ENCODE data around the gene FLYWCH1.
"Not testable (repeated sequence)": the region's sequence is repeated elsewhere in the genome, so short reads cannot be mapped to it uniquely, and the experiment has no call there.

FLYWCH1 gene

DNA sequence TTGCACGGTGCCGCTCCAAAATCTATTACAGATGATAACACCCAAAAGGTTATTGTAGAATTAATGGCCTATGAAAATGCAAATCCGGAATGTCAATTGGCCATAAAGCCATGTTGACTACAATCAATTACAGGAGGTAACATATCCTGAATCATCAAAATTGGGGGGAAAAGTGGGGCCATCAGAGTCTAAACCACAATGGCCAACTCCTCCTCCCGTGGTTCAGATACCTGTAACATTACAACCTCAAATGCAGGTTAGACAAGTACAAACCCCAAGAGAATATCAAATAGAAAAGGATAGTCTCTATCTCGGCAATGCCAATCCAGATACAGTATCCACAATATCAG lies 14.9 kb downstream of the FLYWCH1 start:
- no peak for DNase-seq (ENCODE audit: low read depth in 2 of 2)

DNA sequence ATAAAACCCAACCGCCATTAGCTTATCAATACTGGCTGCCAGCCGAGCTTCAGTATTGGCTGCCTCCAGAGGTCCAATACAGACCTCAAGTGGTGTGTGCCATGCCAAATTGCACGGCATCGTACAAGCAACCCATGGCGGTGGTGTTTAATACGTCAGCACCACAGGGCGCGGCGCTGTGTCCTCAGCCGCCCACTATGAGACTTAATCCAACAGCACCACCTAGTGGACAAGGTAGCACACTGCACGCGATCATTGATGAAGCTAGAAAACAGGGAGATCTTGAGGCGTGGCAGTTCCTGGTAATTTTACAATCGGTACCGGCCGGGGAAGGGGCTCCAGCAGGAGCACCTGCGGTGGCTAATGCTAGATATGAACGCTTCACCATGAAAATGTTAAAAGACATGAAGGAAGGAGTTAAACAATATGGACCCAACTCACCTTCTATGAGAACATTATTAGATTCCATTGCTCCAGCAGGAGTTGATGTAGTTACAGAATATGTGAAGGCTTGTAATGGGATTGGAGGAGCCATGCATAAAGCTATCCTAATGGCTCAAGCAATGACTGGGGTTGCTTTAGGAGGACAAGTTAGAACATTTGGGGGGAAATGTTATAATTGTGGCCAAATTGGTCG lies 15.4 kb downstream of the FLYWCH1 start:
- peak; percentile 78 to 87 for DNase-seq (ENCODE audit: low read depth in 2 of 2)

DNA sequence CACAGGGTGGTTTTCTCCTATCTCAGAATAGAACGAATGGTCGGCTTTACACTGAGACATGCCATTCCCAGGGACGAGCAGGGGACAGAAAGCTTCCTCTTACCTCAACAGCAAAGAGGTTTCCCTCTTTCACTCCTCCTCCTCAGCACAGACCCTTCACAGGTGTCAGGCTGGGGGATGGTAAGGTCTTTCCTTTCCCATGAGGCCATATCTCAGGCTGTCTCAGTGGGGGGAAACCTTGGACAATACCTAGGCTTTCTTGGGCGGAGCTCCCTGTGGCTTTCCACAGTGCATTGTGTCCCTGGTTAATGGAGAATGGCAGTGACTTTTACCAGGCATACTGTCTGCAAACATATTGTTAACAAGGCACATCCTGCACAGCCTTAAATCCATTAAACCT lies 16.4 kb downstream of the FLYWCH1 start:
- not testable (repeated sequence) for DNase-seq (ENCODE audit: low read depth in 2 of 2)

DNA sequence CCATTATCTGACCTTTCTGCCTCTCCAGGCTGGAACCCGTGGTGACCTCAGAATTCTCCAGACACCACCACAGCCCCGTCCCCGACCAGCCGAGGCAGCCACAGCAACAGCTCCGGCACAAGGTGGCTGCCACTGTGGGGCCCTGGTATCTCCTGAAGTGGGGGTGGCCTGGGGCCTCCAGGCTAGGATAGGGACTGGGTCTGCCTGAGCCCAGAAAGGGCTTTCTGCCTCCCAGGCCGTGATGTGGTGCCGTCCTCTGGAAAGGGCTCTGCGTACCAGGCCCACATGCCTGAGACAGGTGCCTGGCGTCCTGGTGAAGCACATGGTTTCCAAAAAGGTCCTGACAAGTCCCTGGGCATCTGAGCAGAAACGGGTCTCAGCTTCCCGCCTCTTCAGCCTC lies 17.1 kb downstream of the FLYWCH1 start:
- DNase-seq (ENCODE audit: low read depth in 2 of 2) = no peak

DNA sequence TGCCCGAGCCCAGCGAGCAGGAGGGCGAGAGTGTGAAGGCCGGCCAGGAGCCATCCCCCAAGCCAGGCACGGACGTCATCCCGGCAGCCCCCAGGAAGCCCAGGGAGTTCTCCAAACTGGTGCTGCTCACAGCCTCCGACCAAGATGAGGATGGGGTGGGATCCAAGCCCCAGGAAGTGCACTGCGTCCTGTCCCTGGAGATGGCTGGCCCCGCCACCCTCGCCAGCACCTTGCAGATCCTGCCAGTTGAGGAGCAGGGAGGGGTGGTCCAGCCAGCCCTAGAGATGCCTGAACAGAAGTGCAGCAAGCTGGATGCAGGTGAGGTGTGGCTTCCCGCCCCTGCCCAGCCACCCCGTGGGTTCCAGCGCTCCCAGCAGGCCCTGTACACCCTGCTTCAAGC lies 18.0 kb downstream of the FLYWCH1 start:
- DNase-seq (ENCODE audit: low read depth in 2 of 2) = no peak

DNA sequence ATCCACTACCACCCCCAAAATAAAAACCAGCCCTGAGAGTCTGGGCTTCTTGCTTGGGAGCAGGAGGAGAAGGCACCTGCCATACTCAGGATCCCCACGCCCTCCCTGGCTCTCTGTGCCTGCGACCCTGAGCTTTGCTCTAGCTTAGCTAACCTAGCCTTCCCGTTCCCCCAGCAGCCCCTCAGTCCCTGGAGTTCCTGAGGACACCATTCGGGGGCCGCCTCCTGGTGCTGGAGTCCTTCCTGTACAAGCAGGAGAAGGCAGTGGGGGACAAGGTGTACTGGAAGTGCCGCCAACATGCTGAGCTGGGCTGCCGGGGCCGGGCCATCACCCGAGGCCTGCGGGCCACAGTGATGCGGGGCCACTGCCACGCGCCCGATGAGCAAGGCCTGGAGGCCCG lies 18.5 kb downstream of the FLYWCH1 start:
- no peak for DNase-seq (ENCODE audit: low read depth in 2 of 2)

DNA sequence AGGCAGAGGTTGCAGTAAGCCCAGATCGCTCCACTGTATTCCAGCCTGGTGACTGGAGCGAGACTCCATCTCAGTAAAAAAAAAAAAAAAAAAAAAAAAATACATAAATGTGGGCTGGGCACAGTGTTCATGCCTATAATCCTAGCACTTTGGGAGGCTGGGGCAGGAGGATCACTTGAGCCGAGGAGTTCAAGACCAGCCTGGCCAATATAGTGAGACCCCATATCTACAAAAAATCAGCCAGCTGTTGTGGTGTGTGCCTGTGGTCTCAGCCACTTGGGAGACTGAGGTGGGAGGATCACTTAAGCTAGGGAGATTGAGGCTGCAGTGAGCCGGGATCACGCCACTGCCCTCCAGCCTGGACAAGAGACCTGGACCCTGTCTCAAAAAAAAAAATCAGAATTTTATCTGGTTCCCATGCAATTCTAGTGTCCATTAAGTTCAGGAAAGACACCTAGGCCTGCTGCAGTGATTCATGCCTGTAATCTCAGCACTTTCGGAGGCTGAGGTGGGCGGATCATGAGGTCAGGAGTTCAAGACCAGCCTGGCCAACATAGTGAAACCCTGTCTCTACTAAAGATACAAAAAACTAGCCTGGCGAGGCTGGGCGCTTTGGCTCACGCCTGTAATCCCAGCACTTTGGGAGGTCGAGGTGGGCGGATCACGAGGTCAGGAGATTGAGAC lies 19.6 kb downstream of the FLYWCH1 start:
- DNase-seq (ENCODE audit: low read depth in 2 of 2) = not testable (repeated sequence)

DNA sequence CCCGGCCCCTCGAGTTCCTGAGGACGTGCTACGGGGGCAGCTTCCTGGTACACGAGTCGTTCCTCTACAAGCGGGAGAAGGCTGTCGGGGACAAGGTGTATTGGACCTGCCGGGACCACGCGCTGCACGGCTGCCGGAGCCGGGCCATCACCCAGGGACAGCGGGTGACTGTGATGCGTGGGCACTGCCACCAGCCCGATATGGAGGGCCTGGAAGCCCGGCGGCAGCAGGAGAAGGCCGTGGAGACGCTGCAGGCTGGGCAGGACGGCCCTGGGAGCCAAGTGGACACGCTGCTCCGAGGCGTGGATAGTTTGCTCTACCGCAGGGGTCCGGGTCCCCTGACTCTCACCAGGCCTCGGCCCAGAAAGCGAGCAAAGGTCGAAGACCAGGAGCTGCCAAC lies 21.4 kb downstream of the FLYWCH1 start:
- no peak for DNase-seq (ENCODE audit: low read depth in 2 of 2)

DNA sequence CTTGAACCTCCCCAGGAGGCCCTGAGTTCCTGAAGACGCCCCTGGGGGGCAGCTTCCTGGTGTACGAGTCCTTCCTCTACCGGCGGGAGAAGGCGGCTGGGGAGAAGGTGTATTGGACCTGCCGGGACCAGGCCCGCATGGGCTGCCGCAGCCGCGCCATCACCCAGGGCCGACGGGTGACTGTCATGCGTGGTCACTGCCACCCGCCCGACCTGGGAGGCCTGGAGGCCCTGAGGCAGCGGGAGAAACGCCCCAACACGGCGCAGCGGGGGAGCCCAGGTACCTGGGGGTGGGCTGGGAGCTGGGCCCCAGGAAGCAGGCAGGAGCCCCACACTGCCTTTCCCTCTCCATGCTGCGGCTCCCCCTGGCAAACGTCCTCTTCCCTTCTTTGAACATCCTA lies 22.0 kb downstream of the FLYWCH1 start:
- DNase-seq (ENCODE audit: low read depth in 2 of 2) = no peak

DNA sequence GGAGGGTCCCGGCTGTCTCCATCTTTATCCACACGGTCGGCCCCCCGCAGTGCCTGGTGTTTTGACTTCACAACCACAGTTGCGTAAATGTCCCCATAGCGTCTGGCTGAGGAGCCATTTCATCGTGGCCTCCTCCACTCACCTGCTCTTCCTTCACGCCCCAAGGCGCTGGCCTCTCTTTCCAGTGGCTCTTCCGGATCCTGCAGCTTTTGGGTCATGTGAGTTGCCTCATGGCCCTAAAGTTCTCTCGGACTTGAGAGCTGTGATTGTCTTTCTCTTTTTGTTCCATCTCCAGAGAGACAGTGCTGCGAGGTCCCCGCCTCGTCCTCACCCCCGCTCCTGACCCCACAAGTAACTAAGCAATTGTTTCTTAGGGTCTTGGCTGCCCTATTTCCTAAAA lies 22.7 kb downstream of the FLYWCH1 start:
- DNase-seq (ENCODE audit: low read depth in 2 of 2) = no peak

DNA sequence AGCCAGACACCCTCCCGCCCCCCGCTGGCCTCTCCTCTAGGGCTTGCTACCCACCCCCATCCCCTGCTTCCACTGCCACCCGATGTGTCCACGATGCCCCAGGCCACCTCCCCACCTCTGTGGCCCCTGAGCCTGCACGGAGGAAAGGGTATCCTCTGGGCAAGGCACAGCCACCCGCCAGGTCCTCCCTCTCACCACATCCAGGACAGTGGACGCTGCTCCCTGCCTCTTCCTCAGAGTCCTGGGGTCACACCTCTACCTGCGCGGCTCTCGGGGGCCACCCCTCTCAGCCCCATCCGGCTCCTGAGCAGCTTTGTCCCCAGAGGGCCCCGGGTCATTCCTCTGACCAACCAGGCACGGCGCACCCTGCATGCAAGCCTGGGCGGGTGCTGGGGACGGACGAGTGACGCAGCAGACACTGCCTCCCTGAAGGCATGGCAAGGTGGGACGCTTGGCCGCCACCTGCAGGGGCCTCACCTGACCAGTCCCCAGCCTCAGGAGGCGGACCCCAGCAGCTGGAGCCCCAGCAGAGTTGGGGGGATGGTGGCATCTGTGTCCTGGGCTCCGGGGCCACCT lies 24.8 kb downstream of the FLYWCH1 start:
- no peak for DNase-seq (ENCODE audit: low read depth in 2 of 2)

DNA sequence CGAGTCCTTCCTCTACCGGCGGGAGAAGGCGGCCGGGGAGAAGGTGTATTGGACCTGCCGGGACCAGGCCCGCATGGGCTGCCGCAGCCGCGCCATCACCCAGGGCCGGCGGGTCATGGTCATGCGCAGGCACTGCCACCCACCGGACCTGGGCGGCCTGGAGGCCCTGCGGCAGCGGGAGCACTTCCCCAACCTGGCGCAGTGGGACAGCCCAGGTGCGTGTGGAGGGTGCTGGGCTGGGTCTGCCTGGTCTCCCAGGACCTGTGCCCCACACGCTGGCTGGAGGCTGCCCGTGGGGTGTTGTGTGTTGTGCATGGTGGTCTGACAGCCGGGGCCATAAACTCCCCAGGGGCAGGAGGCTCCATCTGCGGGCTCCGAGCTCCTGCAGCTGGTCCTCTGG lies 25.4 kb downstream of the FLYWCH1 start:
- no peak for DNase-seq (ENCODE audit: low read depth in 2 of 2)

DNA sequence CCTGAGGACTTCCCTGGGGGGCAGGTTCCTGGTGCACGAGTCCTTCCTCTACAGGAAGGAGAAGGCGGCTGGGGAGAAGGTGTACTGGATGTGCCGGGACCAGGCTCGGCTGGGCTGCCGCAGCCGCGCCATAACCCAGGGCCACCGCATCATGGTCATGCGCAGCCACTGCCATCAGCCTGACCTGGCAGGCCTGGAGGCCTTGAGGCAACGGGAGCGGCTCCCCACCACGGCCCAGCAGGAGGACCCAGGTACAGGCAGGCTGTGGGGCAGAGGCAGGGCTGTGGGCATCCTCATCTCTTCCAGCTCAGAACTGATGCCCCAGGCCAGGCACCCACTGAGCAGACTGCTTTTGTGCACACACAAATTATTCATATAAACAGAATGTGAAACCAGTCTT lies 26.5 kb downstream of the FLYWCH1 start:
- no peak for DNase-seq (ENCODE audit: low read depth in 2 of 2)

DNA sequence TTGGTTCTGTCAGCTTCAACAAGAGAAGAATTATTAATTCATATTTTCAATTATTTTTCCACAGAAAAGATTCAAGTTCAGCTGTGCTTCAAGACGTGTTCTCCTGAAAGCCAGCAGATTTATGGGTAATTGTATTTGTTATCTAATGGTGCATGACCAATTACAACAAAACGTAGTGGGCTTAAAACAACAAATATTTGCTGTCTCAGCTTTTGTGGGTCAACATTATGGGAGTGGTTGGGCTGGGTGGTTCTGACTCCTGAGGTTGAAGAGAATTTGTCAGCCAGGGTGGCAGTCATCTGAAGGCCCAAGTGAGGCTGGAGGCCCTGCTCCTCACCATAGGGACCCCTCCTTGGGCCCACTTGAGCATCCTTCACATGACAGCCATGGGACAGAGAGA lies 28.2 kb downstream of the FLYWCH1 start:
- no peak for DNase-seq (ENCODE audit: low read depth in 2 of 2)

DNA sequence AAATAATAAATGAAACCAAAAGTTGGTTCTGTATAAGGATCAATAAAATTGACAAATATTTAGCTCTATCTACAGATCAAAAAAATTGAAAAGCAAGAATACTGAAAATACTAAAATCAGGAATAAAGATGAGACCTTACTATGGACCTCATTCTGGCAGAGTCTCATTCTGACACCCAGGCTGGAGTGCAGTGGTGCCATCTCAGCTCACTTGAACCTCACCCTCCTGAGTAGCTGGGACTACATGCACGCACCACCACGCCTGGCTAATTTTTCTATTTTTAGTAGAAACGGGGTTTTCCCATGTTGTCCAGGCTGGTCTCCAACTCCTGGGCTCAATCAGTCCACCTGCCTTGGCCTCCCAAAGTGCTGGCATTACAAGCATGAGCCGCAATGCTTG lies 30.3 kb downstream of the FLYWCH1 start:
- no peak for DNase-seq (ENCODE audit: low read depth in 2 of 2)

DNA sequence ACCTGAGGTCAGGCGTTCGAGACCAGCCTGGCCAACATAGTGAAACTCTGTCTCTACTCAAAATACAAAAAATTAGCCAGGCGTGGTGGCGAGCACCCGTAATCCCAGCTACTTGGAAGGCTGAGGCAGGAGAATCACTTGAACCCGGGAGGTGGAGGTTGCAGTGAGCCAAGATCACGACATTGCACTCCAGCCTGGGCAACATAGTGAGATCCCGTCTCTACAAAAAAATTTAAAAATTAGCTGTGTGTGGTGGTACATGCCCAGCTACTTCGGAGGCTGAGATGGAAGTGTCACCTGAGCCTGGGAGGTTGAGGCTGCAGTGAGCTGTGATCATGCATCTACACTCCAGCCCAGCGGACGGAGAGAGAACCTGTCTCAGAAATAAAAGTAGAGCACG lies 32.0 kb downstream of the FLYWCH1 start:
- DNase-seq (ENCODE audit: low read depth in 2 of 2) = not testable (repeated sequence)

DNA sequence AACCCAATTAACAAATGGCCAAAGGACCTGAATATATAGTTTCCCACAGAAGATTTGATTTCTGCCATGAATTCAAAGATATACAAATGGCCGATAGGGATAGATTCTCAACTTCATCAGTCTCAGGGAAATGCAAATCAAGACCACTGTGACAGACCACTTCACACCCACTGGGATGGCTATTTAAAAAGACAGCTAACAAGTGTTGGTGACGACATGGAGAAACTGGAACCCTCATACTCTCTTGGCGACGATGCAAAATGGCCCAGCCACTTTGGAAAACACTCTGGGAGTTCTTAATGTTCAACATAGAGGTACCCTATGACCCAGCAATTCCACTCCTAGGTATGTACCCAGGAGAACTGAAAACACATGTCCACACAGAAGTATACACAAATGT lies 34.9 kb downstream of the FLYWCH1 start:
- DNase-seq (ENCODE audit: low read depth in 2 of 2) = no peak

DNA sequence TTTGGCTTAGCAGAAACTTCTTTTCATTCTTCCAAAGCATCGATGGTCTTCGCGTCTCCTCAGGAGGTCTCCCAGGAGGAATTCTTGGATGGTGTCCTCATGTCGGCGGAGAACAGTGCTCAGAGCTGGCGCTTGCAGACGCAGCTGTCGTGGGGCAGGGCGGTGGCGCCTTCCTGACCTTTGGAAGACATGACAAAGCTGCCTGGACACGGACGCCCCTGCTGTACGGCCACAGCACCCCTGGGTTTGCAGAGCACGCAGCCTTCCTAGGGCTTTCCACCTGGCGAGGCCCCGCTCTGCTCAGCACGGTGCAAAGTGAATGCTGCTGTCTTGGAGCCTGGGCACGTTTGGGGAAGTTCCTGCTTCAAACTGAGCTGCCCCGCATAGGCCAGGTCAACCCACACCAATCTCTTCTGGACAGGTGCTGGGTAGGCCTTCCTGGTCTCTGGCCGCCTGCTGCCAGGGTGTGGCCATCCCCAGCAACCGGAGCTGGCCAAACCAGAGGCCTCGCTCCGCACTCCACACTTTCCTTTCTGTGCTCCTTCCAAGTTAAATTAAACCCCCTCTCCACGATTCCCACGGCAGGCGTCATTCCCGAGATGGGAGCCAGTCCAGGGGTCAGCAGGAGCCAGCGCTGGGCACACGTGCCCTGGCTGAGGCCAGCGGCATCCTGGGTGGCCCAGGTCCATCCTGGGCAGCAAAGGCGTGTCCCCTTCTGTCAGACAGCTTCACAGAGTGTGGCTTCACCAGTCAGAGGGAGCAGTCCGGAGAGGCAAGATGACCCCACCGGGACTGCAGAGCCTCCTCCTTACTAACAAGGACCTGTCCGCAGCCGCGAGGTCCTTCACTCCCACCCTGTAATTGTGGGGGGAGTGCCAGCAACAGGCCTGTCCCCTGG lies 37.3 kb downstream of the FLYWCH1 start:
- no peak for DNase-seq (ENCODE audit: low read depth in 2 of 2)

DNA sequence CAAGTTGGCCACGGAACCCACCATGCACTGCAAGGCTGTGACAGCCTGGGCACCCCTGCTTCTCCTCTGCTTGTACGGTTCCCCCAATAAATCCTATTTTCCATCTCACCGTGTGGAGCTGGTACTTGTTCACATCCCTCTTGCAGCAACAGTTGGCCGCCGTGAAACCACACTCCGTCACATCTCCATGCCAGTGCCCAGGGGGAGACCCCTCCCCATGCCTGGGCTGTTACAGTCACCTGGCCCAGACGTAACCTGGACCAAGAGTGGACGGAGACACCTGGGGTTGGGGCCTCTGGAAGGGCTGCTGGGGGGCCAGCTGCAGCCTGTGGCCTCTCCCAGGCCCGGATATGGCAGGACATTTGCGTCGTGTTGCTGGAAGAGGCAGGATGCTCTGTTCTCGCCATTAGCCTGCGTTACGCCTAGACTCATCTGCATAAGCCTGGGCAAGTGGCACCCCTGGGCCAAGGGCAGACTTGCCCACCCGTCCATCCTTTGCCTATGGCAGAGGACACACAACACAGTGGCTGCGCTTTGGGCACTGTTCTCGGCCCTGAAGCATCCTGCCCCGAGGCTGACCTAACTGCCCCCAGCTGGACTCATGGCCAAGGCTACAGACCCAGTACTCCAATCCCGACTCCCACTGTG lies 38.1 kb downstream of the FLYWCH1 start:
- no peak for DNase-seq (ENCODE audit: low read depth in 2 of 2)

DNA sequence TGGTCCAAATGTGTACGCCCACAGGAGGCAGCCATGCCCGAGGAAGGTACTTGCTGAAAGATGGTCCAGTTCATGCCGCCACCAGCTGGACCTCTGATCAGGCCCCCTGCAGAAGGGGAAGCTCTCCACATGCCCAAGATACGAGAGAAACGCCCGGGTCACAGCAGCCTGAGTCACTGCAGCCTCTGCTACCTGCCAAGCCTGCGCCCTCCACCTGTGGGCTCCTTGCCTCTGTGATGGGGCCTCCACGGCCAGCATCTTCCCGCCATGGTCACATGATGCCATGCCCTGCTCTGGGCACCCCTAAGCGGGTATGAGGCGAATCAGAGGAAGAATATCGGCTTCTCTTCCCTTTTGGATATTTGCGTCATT lies 38.6 kb downstream of the FLYWCH1 start:
- no peak for DNase-seq (ENCODE audit: low read depth in 2 of 2)

DNA sequence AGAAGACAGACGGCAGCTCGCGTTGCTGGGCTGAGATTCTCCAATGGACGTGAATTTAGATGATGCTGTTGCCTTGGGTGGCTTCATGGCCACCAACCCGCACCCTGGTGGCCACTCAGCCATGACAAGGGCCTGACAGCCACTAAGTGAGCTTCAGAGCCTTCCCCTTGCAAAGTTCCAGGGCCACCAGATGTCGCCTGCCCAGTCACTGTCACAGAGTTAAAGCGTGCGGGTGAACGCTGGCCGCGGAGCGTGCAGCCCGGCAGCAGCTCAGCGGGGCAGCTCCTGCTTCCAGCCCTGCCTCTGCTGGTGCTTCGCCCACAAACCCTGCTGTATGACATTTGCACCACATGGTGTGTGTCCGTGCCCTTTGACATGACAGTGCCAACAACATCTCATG lies 39.0 kb downstream of the FLYWCH1 start:
- no peak for DNase-seq (ENCODE audit: low read depth in 2 of 2)

DNA sequence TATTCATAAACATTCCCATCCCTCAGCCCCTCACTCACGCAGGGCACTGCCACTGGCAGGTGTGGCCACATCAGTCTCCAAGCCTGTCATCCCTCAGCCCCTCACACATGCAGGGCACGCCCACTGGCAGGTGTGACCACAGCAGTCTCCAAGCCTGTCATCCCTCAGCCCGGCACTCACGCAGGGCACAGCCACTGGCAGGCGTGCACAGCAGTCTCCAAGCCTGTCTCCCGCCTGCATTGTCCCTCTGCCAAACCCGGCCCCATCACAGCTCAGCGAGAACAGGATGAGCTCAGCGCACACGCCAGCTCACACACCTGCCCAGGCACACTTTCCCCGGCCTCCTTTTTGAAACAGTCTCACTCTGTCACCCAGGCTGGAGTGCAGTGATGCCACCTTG lies 40.9 kb downstream of the FLYWCH1 start:
- DNase-seq (ENCODE audit: low read depth in 2 of 2) = no peak

Data from activated CD4-positive, alpha-beta T cell treated with anti-CD3 and anti-CD28 coated beads for 24 hours (primary cell).